Stimulated activated effector memory CD8-positive, alpha-beta T cell treated with anti-CD3 and anti-CD28 coated beads, Interleukin-12 subunit alpha, Interleukin-12 subunit beta, amount 100 ng/mL, for 72 hours (primary cell): Measurements from ENCODE around the gene ISCA2.
"Not testable (repeated sequence)": the region's sequence is repeated elsewhere in the genome, so short reads cannot be mapped to it uniquely, and the experiment has no call there.

ENCODE experiments used
- ATAC-seq: fragments of 150-1000 bp; cut with Tn5 transposase; 2 replicates; pipeline ENCODE4 v1.10.0; 2021
- DNase-seq, 2 donors: peaks; one replicate each; pipeline ENCODE4 v3.0.0; 2021 to 2022; ENCODE audit warnings: low spot score in 2 of 2
- H3K27ac Mint-ChIP-seq: one replicate; pipeline ENCODE4 v1.8.0; 2022; ENCODE audit warnings: mild to moderate bottlenecking, mixed read lengths
- H3K36me3 Mint-ChIP-seq: one replicate; pipeline ENCODE4 v1.8.0; 2022; ENCODE audit warnings: mild to moderate bottlenecking, mixed read lengths
- H3K4me1 Mint-ChIP-seq: one replicate; pipeline ENCODE4 v1.8.0; 2022; ENCODE audit warnings: mixed read lengths
- H3K4me3 Mint-ChIP-seq: one replicate; pipeline ENCODE4 v1.8.0; 2022; ENCODE audit warnings: mild to moderate bottlenecking, mixed read lengths
- H3K9me3 Mint-ChIP-seq: one replicate; pipeline ENCODE4 v1.8.0; 2022; ENCODE audit warnings: mixed read lengths

Gene ISCA2

GRCh38 chr14:74526854-74527585 lies 33.5 kb downstream of the ISCA2 start:
- no peak for DNase-seq
- no peak for ATAC-seq
- Mint-ChIP-seq H3K36me3 (no peaks in the 10 kb centered on the region), H3K4me1 (no peaks in the 10 kb centered on the region), H3K4me3 (no peak overlapping the region), H3K27ac (no peak overlapping the region), H3K9me3 (no peaks in the 10 kb centered on the region)

GRCh38 chr14:74527736-74528280 lies 34.2 kb downstream of the ISCA2 start:
- DNase-seq (no peak), ATAC-seq (no peak)
- Mint-ChIP-seq H3K36me3 (no peaks in the 10 kb centered on the region), H3K4me1 (no peaks in the 10 kb centered on the region), H3K4me3 (no peak overlapping the region), H3K9me3 (no peaks in the 10 kb centered on the region), H3K27ac (no peak overlapping the region)

GRCh38 chr14:74528406-74528805 lies 34.8 kb downstream of the ISCA2 start:
- Mint-ChIP-seq H3K9me3 (no peaks in the 10 kb centered on the region), H3K4me1 (peaks cover 4% of the 10 kb centered on the region), H3K27ac (no peak overlapping the region), H3K36me3 (no peaks in the 10 kb centered on the region), H3K4me3 (no peak overlapping the region)
- no peak for ATAC-seq
- DNase-seq = no peak

- DNase-seq (no peak), ATAC-seq (no peak)
- Mint-ChIP-seq H3K36me3 (no peaks in the 10 kb centered on the region), H3K4me1 (peaks cover 6% of the 10 kb centered on the region), H3K9me3 (no peaks in the 10 kb centered on the region), H3K27ac (no peak overlapping the region), H3K4me3 (no peak overlapping the region)
These were observed 35.3 kb downstream of the ISCA2 start for GRCh38 chr14:74528886-74529285.

GRCh38 chr14:74531006-74531405 lies 37.4 kb downstream of the ISCA2 start:
- ATAC-seq (no peak), DNase-seq (no peak)
- no peaks in the 10 kb centered on the region for H3K36me3 Mint-ChIP-seq
- H3K9me3 Mint-ChIP-seq = no peaks in the 10 kb centered on the region
- no peak overlapping the region for H3K27ac Mint-ChIP-seq
- H3K4me3 Mint-ChIP-seq = no peak overlapping the region
- peaks cover 6% of the 10 kb centered on the region for H3K4me1 Mint-ChIP-seq

GRCh38 chr14:74531467-74531866 lies 37.9 kb downstream of the ISCA2 start:
- ATAC-seq = no peak
- DNase-seq = no peak
- Mint-ChIP-seq H3K4me3 (no peak overlapping the region), H3K36me3 (no peaks in the 10 kb centered on the region), H3K27ac (no peak overlapping the region), H3K4me1 (peaks cover 6% of the 10 kb centered on the region), H3K9me3 (no peaks in the 10 kb centered on the region)

GRCh38 chr14:74532246-74532645 lies 38.7 kb downstream of the ISCA2 start:
- DNase-seq (no peak), ATAC-seq (no peak)
- Mint-ChIP-seq H3K27ac (no peak overlapping the region), H3K36me3 (no peaks in the 10 kb centered on the region), H3K9me3 (no peaks in the 10 kb centered on the region), H3K4me1 (peaks cover 6% of the 10 kb centered on the region), H3K4me3 (no peak overlapping the region)

- no peak overlapping the region for H3K27ac Mint-ChIP-seq
- H3K4me1 Mint-ChIP-seq = peaks cover 6% of the 10 kb centered on the region
- no peak overlapping the region for H3K4me3 Mint-ChIP-seq
- no peaks in the 10 kb centered on the region for H3K9me3 Mint-ChIP-seq
- DNase-seq (no peak), ATAC-seq (no peak)
- no peaks in the 10 kb centered on the region for H3K36me3 Mint-ChIP-seq
These were observed 40.0 kb downstream of the ISCA2 start for GRCh38 chr14:74533576-74533975.

GRCh38 chr14:74535756-74536325 lies 42.3 kb downstream of the ISCA2 start:
- peaks cover 6% of the 10 kb centered on the region for H3K4me1 Mint-ChIP-seq
- DNase-seq = no peak
- no peaks in the 10 kb centered on the region for H3K9me3 Mint-ChIP-seq
- ATAC-seq = no peak
- H3K27ac Mint-ChIP-seq = no peak overlapping the region
- H3K36me3 Mint-ChIP-seq = no peaks in the 10 kb centered on the region
- H3K4me3 Mint-ChIP-seq = no peak overlapping the region

GRCh38 chr14:74536336-74536735 lies 42.8 kb downstream of the ISCA2 start:
- H3K9me3 Mint-ChIP-seq, H3K4me3 Mint-ChIP-seq, H3K4me1 Mint-ChIP-seq, DNase-seq, ATAC-seq, H3K36me3 Mint-ChIP-seq, H3K27ac Mint-ChIP-seq: not testable (repeated sequence)

GRCh38 chr14:74538411-74539391 lies 45.1 kb downstream of the ISCA2 start:
- Mint-ChIP-seq H3K36me3 (no peaks in the 10 kb centered on the region), H3K4me3 (no peak overlapping the region), H3K4me1 (no peaks in the 10 kb centered on the region), H3K9me3 (no peaks in the 10 kb centered on the region), H3K27ac (no peak overlapping the region)
- ATAC-seq (no peak), DNase-seq (no peak)

- ATAC-seq = no peak
- H3K27ac Mint-ChIP-seq = no peak overlapping the region
- H3K36me3 Mint-ChIP-seq = no peaks in the 10 kb centered on the region
- no peak for DNase-seq
- H3K4me1 Mint-ChIP-seq = no peaks in the 10 kb centered on the region
- no peaks in the 10 kb centered on the region for H3K9me3 Mint-ChIP-seq
- H3K4me3 Mint-ChIP-seq = no peak overlapping the region
These were observed 45.9 kb downstream of the ISCA2 start for GRCh38 chr14:74539503-74539902.

- no peak overlapping the region for H3K27ac Mint-ChIP-seq
- no peaks in the 10 kb centered on the region for H3K9me3 Mint-ChIP-seq
- no peaks in the 10 kb centered on the region for H3K4me1 Mint-ChIP-seq
- H3K36me3 Mint-ChIP-seq = no peaks in the 10 kb centered on the region
- no peak for ATAC-seq
- H3K4me3 Mint-ChIP-seq = no peak overlapping the region
- DNase-seq = no peak
These were observed 47.7 kb downstream of the ISCA2 start for GRCh38 chr14:74541225-74541624.

GRCh38 chr14:74542056-74542685 lies 48.6 kb downstream of the ISCA2 start:
- no peak for DNase-seq
- H3K36me3 Mint-ChIP-seq = no peaks in the 10 kb centered on the region
- no peaks in the 10 kb centered on the region for H3K9me3 Mint-ChIP-seq
- no peak overlapping the region for H3K27ac Mint-ChIP-seq
- no peak overlapping the region for H3K4me3 Mint-ChIP-seq
- no peak for ATAC-seq
- no peaks in the 10 kb centered on the region for H3K4me1 Mint-ChIP-seq
